GM12878 (cell line): ENCODE measurements around the gene MAGI2. TPM values are rescaled to one million over a fixed set of nuclear protein-coding genes. Genes with fewer than 3 reads are reported as not detected.

ENCODE experiments used
- ATAC-seq: fragments of 200-7000 bp; cut with Tn5 transposase; 3 replicates; pipeline ENCODE4 v1.9.1; 2020; ENCODE audit warnings: mild to moderate bottlenecking, moderate library complexity
- BruUV-seq: library from RNA; stranded (reverse); fragments of 400-500 nt; replicated peaks from 2 replicates; lab custom pipeline; 2021; lab: Mats Ljungman, UMichigan
- CTCF ChIA-PET: fragments of 300-600 bp; sonication (Branson Sonifier 250); formaldehyde crosslinking; extraction: SDS; loops from one replicate; lab custom pipeline; 2021; ENCODE audit warnings: inconsistent platforms; lab: Yijun Ruan, JAX
- POLR2A ChIA-PET: fragments of 350-600 bp; formaldehyde crosslinking; extraction: SDS; loops from one replicate; lab custom pipeline; 2021; ENCODE audit warnings: inconsistent platforms; lab: Charles Lee
- RAD21 ChIA-PET: fragments of 300-600 bp; sonication (Branson Sonifier 250); formaldehyde crosslinking; loops from one replicate; lab custom pipeline; 2023; ENCODE audit warnings: antibody characterized with exemption; ENCODE audit not compliant: unreplicated experiment; lab: Charles Lee
- SMC1A ChIA-PET: fragments of 300-600 bp; sonication (Branson Sonifier 250); formaldehyde crosslinking; loops from one replicate; lab custom pipeline; 2023; ENCODE audit not compliant: unreplicated experiment, uncharacterized antibody; lab: Charles Lee
- DNase-seq: peaks from one replicate; pipeline ENCODE4 v3.0.0-alpha.2; 2011; ENCODE audit warnings: low read depth, low spot score
- FAIRE-seq: peaks from 3 replicates; lab custom pipeline; 2011; peaks lifted over from hg19 to GRCh38; lab: Jason Lieb, UNC
- H2AFZ ChIP-seq: 2 replicates; pipeline ENCODE4 v1.6.0; 2011; ENCODE audit warnings: low read depth, low read length, control low read depth; ENCODE audit not compliant: control insufficient read depth
- H3K27ac ChIP-seq: 2 replicates; pipeline ENCODE4 v1.5.1; 2011; ENCODE audit warnings: control low read depth; ENCODE audit not compliant: control insufficient read depth, insufficient read depth
- H3K27me3 ChIP-seq, 2 experiments: replicated peaks in 1 of 2; 2 replicates each; pipeline versions ENCODE4 v1.6.0 to v1.6.1; 2011; ENCODE audit warnings: low read length in 1 of 2; ENCODE audit not compliant: control insufficient read depth in 2 of 2, insufficient read depth in 2 of 2
- H3K36me3 ChIP-seq, 2 experiments: 2 replicates each; pipeline ENCODE4 v1.5.1; 2011; ENCODE audit warnings: low read length in 1 of 2; ENCODE audit not compliant: control insufficient read depth in 2 of 2, insufficient read depth in 2 of 2
- H3K4me1 ChIP-seq: 2 replicates; pipeline ENCODE4 v1.6.1; 2011; ENCODE audit warnings: mild to moderate bottlenecking, low read length, moderate library complexity, mixed read lengths; ENCODE audit not compliant: control insufficient read depth, insufficient read depth
- H3K4me2 ChIP-seq: 2 replicates; pipeline ENCODE4 v1.6.0; 2011; ENCODE audit warnings: control low read depth; ENCODE audit not compliant: control insufficient read depth, insufficient read depth
- H3K4me3 ChIP-seq: fragments of 200-600 bp; sonication (generic); 2 replicates; pipeline ENCODE4 v1.5.1; 2016
- H3K79me2 ChIP-seq: 2 replicates; pipeline ENCODE4 v1.6.0; 2011; ENCODE audit warnings: low read length; ENCODE audit not compliant: control insufficient read depth, insufficient read depth
- H3K9ac ChIP-seq: 2 replicates; pipeline ENCODE4 v1.8.0; 2011; ENCODE audit warnings: low read length, control low read depth, mixed read lengths; ENCODE audit not compliant: control insufficient read depth, insufficient read depth
- H3K9me3 ChIP-seq: replicated peaks from 3 replicates; pipeline ENCODE4 v1.5.1; 2011; ENCODE audit warnings: mild to moderate bottlenecking, low read length; ENCODE audit not compliant: control insufficient read depth, insufficient read depth
- H4K20me1 ChIP-seq: 2 replicates; pipeline ENCODE4 v1.6.0; 2011; ENCODE audit not compliant: control insufficient read depth, insufficient read depth
- ASH2L ChIP-seq: fragments of 300-600, 200-600 bp; sonication (generic); IDR thresholded peaks from 2 replicates; pipeline ENCODE4 v1.6.1; 2017; ENCODE audit warnings: low read depth, mild to moderate bottlenecking, borderline replicate concordance
- GABPA ChIP-seq: IDR thresholded peaks from 2 replicates; pipeline ENCODE4 v1.6.1; 2014; ENCODE audit warnings: antibody characterized with exemption, low read depth, mild to moderate bottlenecking, inconsistent platforms
- KAT2A ChIP-seq: conservative IDR thresholded peaks from 2 replicates; pipeline ENCODE4 v1.6.1; 2011; ENCODE audit warnings: low read depth, low read length; ENCODE audit not compliant: control insufficient read depth
- MTA3 ChIP-seq: IDR thresholded peaks from 2 replicates; pipeline ENCODE4 v1.6.1; 2012; ENCODE audit warnings: low read length, inconsistent platforms, borderline replicate concordance
- SP1 ChIP-seq: IDR thresholded peaks from one replicate; pipeline ENCODE4 v1.6.1; 2011; ENCODE audit warnings: low read depth, low read length
- STAT3 ChIP-seq: IDR thresholded peaks from 2 replicates; pipeline ENCODE4 v1.6.1; 2011; ENCODE audit warnings: low read depth, low read length, improper control_type of control experiment
- USF2 ChIP-seq: IDR thresholded peaks from 2 replicates; pipeline ENCODE4 v1.6.1; 2011; ENCODE audit warnings: low read depth, low read length, improper control_type of control experiment, borderline replicate concordance
- WGBS: methylation state at CpG from one replicate; pipeline ENCODE4 v1.1.6; 2016; ENCODE audit warnings: low lambda C conversion rate; ENCODE audit not compliant: insufficient replicate concordance, insufficient coverage; ENCODE audit errors: missing lambda C conversion rate; 5-methylcytosine and 5-hydroxymethylcytosine counted together
- in situ Hi-C: fragments of 300-500 bp; cut with MboI; formaldehyde crosslinking; loops from 9 replicates; pipeline ENCODE4 v1.14.3; 2018; ENCODE audit warnings: mixed read lengths
- intact Hi-C: fragments of 100-400 bp; cut with micrococcal nuclease; formaldehyde crosslinking; loops from one replicate; pipeline ENCODE4 v1.14.2; 2022; ENCODE audit not compliant: unreplicated experiment
- polyA plus RNA-seq, 11 experiments: library from polyadenylated mRNA; depleted of rRNA in 4 of 11; unstranded in 6 of 11; stranded (reverse) in 5 of 11; fragments of >200 nt; fragmentation: Nextera tagmentation in 4 of 11; fragmentation: Illumina TruSeq in 1 of 11; extraction: Ambion mirVana in 4 of 11; extraction: Trizol in 1 of 11; gene quantifications; 1 replicate in 1 of 11; 2 replicates in 10 of 11; pipeline versions ENCODE4 v1.2.1 to v1.2.3, GENCODE V29; 2011 to 2016; ENCODE audit warnings: inconsistent platforms in 2 of 11, missing spikeins in 2 of 11, low read depth in 1 of 11
- total RNA-seq, 4 experiments: library from RNA; depleted of rRNA in 3 of 4; stranded (reverse); fragments of >200 nt in 3 of 4; fragmentation: Illumina TruSeq in 1 of 4; extraction: Trizol in 1 of 4; gene quantifications; 2 replicates each; pipeline versions ENCODE4 v1.2.1 to v1.2.3, GENCODE V29; 2013 to 2021

Gene MAGI2
- total and polyA plus RNA-seq, 10 of the 15 experiments (the other 5 are each of a cell fraction or from before 2014, with no cell fraction given) = 0.01 to 0.31 (median 0.05) TPM; not detected in 2

- no TSS peak for BruUV-seq
- in situ Hi-C loops = no loop called here
- WGBS = 41% methylated on average over 3 of the region's 3 CpGs
- intact Hi-C loops = no loop called here
- ChIA-PET SMC1A (no interaction called here), CTCF (no interaction called here), RAD21 (no interaction called here), POLR2A (no interaction called here)
- Histone ChIP-seq H3K36me3 (no peaks in the 10 kb centered on the region), H3K4me1 (no peaks in the 10 kb centered on the region), H3K4me3 (no peak overlapping the region), H3K9me3 (no peaks in the 10 kb centered on the region), H3K27me3 (no peaks in the 10 kb centered on the region), H4K20me1 (no peaks in the 10 kb centered on the region), H3K9ac (no peak overlapping the region), H2AFZ (no peak overlapping the region), H3K27ac (no peak overlapping the region), H3K4me2 (no peak overlapping the region), H3K79me2 (no peaks in the 10 kb centered on the region)
- ATAC-seq (no peak), DNase-seq (no peak), FAIRE-seq (no peak)
- TF ChIP-seq ASH2L (no peak), MTA3 (no peak), STAT3 (no peak), KAT2A (no peak), SP1 (no peak), USF2 (no peak), GABPA (no peak)
Measured at GRCh38 chr7:78254726-78255055, 1198.8 kb downstream of the MAGI2 start.
